Neural progenitor cell (in vitro differentiated cells): Measurements from ENCODE around the gene POLK.

Source experiments
- EZH2 ChIP-seq: fragments of 200-600 bp; sonication (generic); IDR thresholded peaks from 2 replicates; pipeline ENCODE4 v1.6.1; 2017; ENCODE audit warnings: antibody characterized with exemption, mild to moderate bottlenecking, moderate library complexity
- TF ChIP-seq, protein P1 (sequence below): fragments of 200-600 bp; sonication (generic); IDR thresholded peaks from 2 replicates; pipeline ENCODE4 v1.5.1; 2017; ENCODE audit warnings: antibody characterized with exemption, mild to moderate bottlenecking

DNA sequence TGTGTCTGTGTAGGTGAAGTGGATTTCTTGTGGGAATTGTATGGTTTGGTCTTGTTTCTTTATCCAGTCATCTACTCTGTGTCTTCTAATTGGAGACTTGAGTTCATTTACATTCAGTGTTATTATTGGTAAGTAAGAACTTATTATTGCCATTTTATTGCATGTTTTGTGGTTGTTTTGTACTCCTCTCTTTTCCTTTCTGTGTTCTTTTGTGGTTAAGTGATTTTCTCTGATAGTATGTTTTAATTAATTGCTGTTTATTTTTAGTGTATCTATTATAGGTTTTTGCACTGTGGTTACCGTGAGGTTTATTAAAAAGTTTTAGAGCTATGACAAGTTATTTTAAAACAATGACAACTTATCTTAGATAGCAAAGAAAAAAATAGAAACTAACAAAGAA, 8.1 kb downstream of the POLK start:
- TF ChIP-seq, protein P1, sequence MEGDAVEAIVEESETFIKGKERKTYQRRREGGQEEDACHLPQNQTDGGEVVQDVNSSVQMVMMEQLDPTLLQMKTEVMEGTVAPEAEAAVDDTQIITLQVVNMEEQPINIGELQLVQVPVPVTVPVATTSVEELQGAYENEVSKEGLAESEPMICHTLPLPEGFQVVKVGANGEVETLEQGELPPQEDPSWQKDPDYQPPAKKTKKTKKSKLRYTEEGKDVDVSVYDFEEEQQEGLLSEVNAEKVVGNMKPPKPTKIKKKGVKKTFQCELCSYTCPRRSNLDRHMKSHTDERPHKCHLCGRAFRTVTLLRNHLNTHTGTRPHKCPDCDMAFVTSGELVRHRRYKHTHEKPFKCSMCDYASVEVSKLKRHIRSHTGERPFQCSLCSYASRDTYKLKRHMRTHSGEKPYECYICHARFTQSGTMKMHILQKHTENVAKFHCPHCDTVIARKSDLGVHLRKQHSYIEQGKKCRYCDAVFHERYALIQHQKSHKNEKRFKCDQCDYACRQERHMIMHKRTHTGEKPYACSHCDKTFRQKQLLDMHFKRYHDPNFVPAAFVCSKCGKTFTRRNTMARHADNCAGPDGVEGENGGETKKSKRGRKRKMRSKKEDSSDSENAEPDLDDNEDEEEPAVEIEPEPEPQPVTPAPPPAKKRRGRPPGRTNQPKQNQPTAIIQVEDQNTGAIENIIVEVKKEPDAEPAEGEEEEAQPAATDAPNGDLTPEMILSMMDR = no peak
- TF ChIP-seq EZH2 = no peak
